PC-3 (cell line): ENCODE measurements around the gene RPL36A. TPM values are rescaled to one million over a fixed set of nuclear protein-coding genes. Genes with fewer than 3 reads are reported as not detected.

Source experiments
- ATAC-seq: fragments of 200-7000 bp; cut with Tn5 transposase; 2 replicates; pipeline ENCODE4 v1.9.1; 2020; ENCODE audit warnings: mild to moderate bottlenecking, moderate library complexity
- BruUV-seq: library from RNA; stranded (reverse); fragments of 400-500 nt; replicated peaks from 2 replicates; lab custom pipeline; 2021; lab: Mats Ljungman, UMichigan
- CTCF ChIA-PET: fragments of 300-600 bp; sonication (Branson Sonifier 250); formaldehyde crosslinking; loops from one replicate; lab custom pipeline; 2022; ENCODE audit warnings: antibody characterized with exemption; lab: Charles Lee
- POLR2A ChIA-PET: fragments of 300-600 bp; sonication (Branson Sonifier 250); formaldehyde crosslinking; loops from one replicate; lab custom pipeline; 2022; ENCODE audit warnings: antibody characterized with exemption; ENCODE audit not compliant: unreplicated experiment; lab: Charles Lee
- DNase-seq: peaks from one replicate; pipeline ENCODE4 v3.0.0-alpha.2; 2015
- H2AFZ ChIP-seq: fragments of 300-600 bp; sonication (generic); 2 replicates; pipeline ENCODE4 v1.6.0; 2016; ENCODE audit warnings: antibody characterized with exemption, low read length
- H3F3A ChIP-seq: fragments of 300-600 bp; sonication (generic); one replicate; pipeline ENCODE4 v1.6.0; 2017; ENCODE audit warnings: antibody characterized with exemption, low read length, control low read depth, mild to moderate bottlenecking; ENCODE audit not compliant: unreplicated experiment
- H3K27ac ChIP-seq: fragments of 300-600 bp; sonication (generic); 2 replicates; pipeline ENCODE4 v1.5.1; 2016; ENCODE audit warnings: mild to moderate bottlenecking, low read length
- H3K27me3 ChIP-seq: fragments of 300-600 bp; sonication (generic); 2 replicates; pipeline ENCODE4 v1.6.1; 2016; ENCODE audit warnings: low read length, mixed read lengths
- H3K36me3 ChIP-seq: fragments of 300-600 bp; sonication (generic); 2 replicates; pipeline ENCODE4 v1.6.1; 2016; ENCODE audit warnings: low read depth, mixed run types, low read length, mixed read lengths
- H3K4me1 ChIP-seq: fragments of 300-600 bp; sonication (generic); 2 replicates; pipeline ENCODE4 v1.5.1; 2016; ENCODE audit warnings: low read length; ENCODE audit not compliant: insufficient read depth
- H3K4me2 ChIP-seq: fragments of 300-600 bp; sonication (generic); 2 replicates; pipeline ENCODE4 v1.6.0; 2016; ENCODE audit warnings: low read length
- H3K4me3 ChIP-seq: fragments of 300-600 bp; sonication (generic); 2 replicates; pipeline ENCODE4 v1.5.1; 2016; ENCODE audit warnings: mild to moderate bottlenecking, low read length, mixed read lengths
- H3K79me2 ChIP-seq: fragments of 300-600 bp; sonication (generic); 2 replicates; pipeline ENCODE4 v1.6.1; 2017; ENCODE audit warnings: low read length, mixed read lengths
- H3K9ac ChIP-seq: fragments of 300-600 bp; sonication (generic); 2 replicates; pipeline ENCODE4 v1.6.0; 2016; ENCODE audit warnings: mild to moderate bottlenecking, low read length
- H3K9me2 ChIP-seq: fragments of 300-600 bp; sonication (generic); replicated peaks from 2 replicates; pipeline ENCODE4 v1.6.1; 2016; ENCODE audit warnings: mixed run types, low read length, mixed read lengths
- H3K9me3 ChIP-seq: fragments of 300-600 bp; sonication (generic); 2 replicates; pipeline ENCODE4 v1.6.1; 2016; ENCODE audit warnings: low read length, mixed read lengths
- H4K20me1 ChIP-seq: fragments of 300-600 bp; sonication (generic); 2 replicates; pipeline ENCODE4 v1.6.1; 2016; ENCODE audit warnings: low read length, mixed read lengths
- EZH2 ChIP-seq: fragments of 300-600 bp; sonication (generic); IDR thresholded peaks from one replicate; pipeline ENCODE4 v1.6.1; 2017; ENCODE audit warnings: antibody characterized with exemption, mild to moderate bottlenecking, low read length; ENCODE audit not compliant: unreplicated experiment
- EZH2phosphoT487 ChIP-seq: fragments of 300-600 bp; sonication (generic); IDR thresholded peaks from 2 replicates; pipeline ENCODE4 v1.6.1; 2018; ENCODE audit warnings: mild to moderate bottlenecking, antibody characterized with exemption, low read length, borderline replicate concordance
- intact Hi-C: fragments of 100-400 bp; cut with micrococcal nuclease; formaldehyde crosslinking; loops from 2 replicates; pipeline ENCODE4 v1.9.0; 2023
- total RNA-seq: library from RNA; depleted of rRNA; stranded (reverse); fragments of >200 nt; gene quantifications from 2 replicates; pipeline ENCODE4 v1.2.3, GENCODE V29; 2014
- TF ChIP-seq, protein P1 (sequence below): fragments of 300-600 bp; sonication (generic); conservative IDR thresholded peaks from 2 replicates; pipeline ENCODE4 v1.5.1; 2017; ENCODE audit warnings: antibody characterized with exemption, low read depth, mild to moderate bottlenecking, low read length

The RPL36A gene
- total RNA-seq, 1 experiment from 2014 or later = 914 TPM

DNA sequence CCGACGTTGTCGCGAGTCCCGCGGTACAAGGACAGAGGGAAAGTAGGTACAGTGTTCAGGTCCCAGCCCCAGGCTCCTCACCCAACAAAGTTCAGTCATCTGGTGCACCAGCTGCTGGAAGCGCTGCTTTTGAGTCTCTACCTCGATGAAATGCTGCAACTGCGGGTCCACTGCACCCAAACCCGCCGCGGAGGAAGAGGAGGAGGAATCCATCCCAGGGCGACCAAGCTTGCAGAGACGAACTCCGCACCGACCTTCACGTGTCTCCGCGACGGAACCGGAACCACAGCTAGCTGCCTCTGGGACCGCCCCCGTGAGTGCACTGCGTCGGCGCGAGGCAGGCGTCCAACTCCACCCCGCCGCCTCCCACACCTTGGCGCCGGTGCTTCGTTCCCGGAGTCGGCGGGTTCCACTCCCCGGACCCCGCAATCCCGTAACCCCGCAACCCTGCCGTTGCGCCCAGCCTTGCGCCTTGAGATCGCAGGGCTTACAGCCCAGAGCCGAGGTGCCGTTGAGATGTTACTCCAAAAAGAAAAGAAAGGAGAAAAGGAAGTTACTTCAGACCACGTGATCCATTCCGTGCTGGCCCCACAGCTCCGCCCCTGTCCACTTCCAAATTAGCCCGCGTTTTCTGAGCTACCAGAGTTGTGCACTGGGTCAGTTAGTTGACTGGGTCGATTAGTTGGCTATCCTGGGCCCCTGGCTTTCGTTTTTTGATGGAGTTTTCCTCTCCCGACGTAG is 42.2 kb upstream of the RPL36A start, which contains the start of gene TIMM8A:
Gene TIMM8A (minus strand): TSS at position 291 of the 741 bp plus-strand sequence. CDS start 78 bp downstream, at position 213.
- H3K27me3 ChIP-seq = no peaks in the 10 kb centered on the region
- POLR2A ChIA-PET = interaction anchor here (0.6 kb wide), 1 partner anchor 114 kb away, joined by 7 read pairs; no protein-coding TSS in a partner anchor
- TSS peak; percentile 92 for BruUV-seq
- H3K79me2 ChIP-seq = peaks cover 44% of the 10 kb centered on the region
- peak within 1 kb of the TSS; percentile 89 for H2AFZ ChIP-seq
- peak within 1 kb of the TSS; percentile 78 for H3K27ac ChIP-seq
- peak within 1 kb of the TSS; percentile 96 for H3K4me3 ChIP-seq
- no peaks in the 10 kb centered on the region for H3F3A ChIP-seq
- peak within 1 kb of the TSS; percentile 95 for H3K4me2 ChIP-seq
- peaks cover 17% of the 10 kb centered on the region for H4K20me1 ChIP-seq
- H3K4me1 ChIP-seq = peaks cover 15% of the 10 kb centered on the region
- ATAC-seq (peak; percentile 94), DNase-seq (peak; percentile 77)
- CTCF ChIA-PET = interaction anchor here (0.7 kb wide), 1 partner anchor 42 kb away, joined by 3 read pairs; the partner anchor contains the start of gene RPL36A
- H3K9me2 ChIP-seq = no peaks in the 10 kb centered on the region
- H3K9ac ChIP-seq = peak within 1 kb of the TSS; percentile 92
- peaks cover 11% of the 10 kb centered on the region for H3K36me3 ChIP-seq
- no peaks in the 10 kb centered on the region for H3K9me3 ChIP-seq
- TF ChIP-seq EZH2 (no peak), EZH2phosphoT487 (no peak)
- TF ChIP-seq, protein P1, sequence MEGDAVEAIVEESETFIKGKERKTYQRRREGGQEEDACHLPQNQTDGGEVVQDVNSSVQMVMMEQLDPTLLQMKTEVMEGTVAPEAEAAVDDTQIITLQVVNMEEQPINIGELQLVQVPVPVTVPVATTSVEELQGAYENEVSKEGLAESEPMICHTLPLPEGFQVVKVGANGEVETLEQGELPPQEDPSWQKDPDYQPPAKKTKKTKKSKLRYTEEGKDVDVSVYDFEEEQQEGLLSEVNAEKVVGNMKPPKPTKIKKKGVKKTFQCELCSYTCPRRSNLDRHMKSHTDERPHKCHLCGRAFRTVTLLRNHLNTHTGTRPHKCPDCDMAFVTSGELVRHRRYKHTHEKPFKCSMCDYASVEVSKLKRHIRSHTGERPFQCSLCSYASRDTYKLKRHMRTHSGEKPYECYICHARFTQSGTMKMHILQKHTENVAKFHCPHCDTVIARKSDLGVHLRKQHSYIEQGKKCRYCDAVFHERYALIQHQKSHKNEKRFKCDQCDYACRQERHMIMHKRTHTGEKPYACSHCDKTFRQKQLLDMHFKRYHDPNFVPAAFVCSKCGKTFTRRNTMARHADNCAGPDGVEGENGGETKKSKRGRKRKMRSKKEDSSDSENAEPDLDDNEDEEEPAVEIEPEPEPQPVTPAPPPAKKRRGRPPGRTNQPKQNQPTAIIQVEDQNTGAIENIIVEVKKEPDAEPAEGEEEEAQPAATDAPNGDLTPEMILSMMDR = no peak
- intact Hi-C loops = loop anchor here (2.0 kb wide), 1 partner anchor 42 kb away; the partner anchor contains the start of gene RPL36A

DNA sequence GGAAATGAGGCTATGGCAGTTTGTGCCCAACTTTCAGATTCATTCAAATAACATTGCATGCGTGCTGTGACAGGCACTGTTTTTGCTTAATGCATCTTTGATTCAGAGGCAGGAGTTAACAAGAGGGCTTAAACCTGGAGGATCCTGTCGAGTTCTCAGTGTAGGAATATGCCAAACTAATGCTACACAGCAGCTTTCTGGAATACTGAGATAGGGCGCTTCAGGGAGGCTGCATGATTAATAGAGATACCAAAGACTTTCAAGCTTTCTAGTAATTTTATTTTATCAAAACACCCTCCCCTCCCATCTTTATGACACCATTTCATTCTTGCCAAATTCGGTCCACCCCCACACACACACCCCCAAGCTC is 41.6 kb upstream of the RPL36A start:
- Histone ChIP-seq H3K36me3 (peaks cover 11% of the 10 kb centered on the region), H3K4me3 (peak overlapping the region; percentile 96), H3K4me2 (peak overlapping the region; percentile 95), H3K4me1 (peaks cover 15% of the 10 kb centered on the region), H3K9ac (peak overlapping the region; percentile 92), H2AFZ (peak overlapping the region; percentile 89), H3F3A (no peaks in the 10 kb centered on the region), H3K27me3 (no peaks in the 10 kb centered on the region), H4K20me1 (peaks cover 17% of the 10 kb centered on the region), H3K27ac (peak overlapping the region; percentile 78; the same call in 1 of the 2 replicates), H3K79me2 (peaks cover 41% of the 10 kb centered on the region), H3K9me2 (no peaks in the 10 kb centered on the region), H3K9me3 (no peaks in the 10 kb centered on the region)
- no TSS peak for BruUV-seq
- DNase-seq (no peak), ATAC-seq (no peak)
- ChIA-PET POLR2A (interaction anchor here (0.6 kb wide), 1 partner anchor 113 kb away, joined by 7 read pairs; no protein-coding TSS in a partner anchor), CTCF (interaction anchor here (0.7 kb wide), 1 partner anchor 42 kb away, joined by 3 read pairs; the partner anchor contains the start of gene RPL36A)
- intact Hi-C loops = loop anchor here (2.0 kb wide), 1 partner anchor 42 kb away; the partner anchor contains the start of gene RPL36A
- TF ChIP-seq, protein P1 = no peak
- TF ChIP-seq EZH2phosphoT487 (no peak), EZH2 (no peak)
